ENCODE results near the gene TUBA4B.

TUBA4B gene

DNA sequence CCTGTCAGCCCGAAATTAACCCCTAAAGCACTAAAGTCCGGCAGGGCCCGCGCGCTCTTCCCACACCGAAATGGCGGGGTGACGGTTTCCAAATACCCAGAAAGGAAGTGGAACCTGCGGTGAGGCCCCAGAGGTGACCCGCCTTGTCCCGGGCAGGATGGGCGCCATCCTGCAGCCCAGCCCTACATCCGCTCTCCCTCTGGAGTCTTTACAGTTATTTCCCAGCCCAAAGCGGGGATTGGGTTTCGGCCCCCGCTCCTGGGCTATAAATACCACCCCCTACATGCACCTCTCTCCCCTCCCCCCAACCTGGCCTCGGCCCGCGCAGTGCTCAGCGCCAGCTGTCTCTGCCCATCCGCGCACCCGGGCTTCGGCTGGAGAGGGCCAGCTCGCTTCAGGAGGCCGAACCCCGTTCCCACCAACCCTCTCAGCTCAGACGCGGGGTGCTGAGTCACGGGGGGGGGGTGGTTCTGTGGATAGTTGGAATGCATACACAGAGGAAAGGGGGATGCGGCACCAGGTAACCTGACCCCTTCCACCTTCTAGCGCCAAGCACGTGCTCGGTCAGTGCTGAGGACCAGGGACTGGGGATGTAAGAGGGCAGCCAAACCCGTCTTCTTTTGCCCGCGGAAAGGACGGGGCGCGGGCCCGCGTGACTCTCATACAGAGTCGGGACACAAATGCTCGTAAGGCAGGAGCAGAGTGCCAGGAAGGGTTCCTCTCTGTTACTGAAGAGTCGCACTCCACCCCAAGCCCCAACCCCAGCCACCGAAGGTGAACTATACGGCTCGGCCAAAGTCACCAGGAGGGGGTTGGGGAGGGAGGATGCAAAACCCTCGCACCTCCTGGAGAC lies at the start of gene TUBA4B:
TSS of gene TUBA4B (plus strand) at position 344 of the 853 bp plus-strand sequence. CDS start at position 509, 165 bp downstream.
- peaks cover 55% of the 10 kb centered on the region for H3K4me1 ChIP-seq (ENCODE audit: control insufficient read depth, insufficient read depth, low read length)
- H3K9ac ChIP-seq (ENCODE audit: low read length in 2 of 2), result peak within 1 kb of the TSS; percentile 73 to 86

DNA sequence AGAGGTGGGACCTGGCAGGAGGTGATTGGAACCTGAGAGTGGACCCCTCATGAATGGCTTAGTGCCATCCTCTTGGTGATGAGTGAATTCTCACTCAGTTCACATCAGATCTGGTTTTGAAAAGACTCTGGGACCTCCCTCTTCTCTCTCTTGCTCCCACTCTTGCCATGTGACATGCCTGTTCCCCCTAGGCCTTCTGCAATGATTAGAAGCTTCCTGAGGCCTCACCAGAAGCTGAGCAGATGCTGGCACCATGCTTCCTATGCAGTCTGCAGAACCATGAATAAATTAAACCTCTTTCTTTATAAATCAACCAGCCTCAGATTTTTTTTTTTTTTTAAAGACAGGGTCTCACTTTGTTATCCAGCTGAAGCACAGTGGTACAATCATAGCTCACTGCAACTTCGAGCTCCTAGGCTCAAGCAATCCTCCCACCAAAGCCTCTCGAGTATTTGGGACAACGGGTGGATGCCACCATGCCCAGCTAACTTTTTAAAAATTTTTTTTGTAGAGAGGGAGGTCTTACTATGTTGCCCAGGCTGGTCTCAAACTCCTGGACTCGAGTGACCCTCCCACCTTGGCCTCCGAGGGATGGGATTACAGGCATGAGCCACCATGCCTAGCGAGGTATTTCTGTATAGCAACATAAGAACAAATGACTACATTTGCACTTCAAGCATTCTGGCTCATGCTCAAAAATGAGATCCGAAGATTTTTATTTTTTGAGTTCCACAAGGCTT lies 48.4 kb upstream of the TUBA4B start:
- peaks cover 0 to under 1% of the 10 kb centered on the region in 2 donors for H3K27me3 ChIP-seq (ENCODE audit: control insufficient read depth in 1 of 2, insufficient read depth in 2 of 2, low read length in 2 of 2)
- H3K9ac ChIP-seq (ENCODE audit: low read length in 2 of 2), result no peak overlapping the region
- H3K9me3 ChIP-seq (ENCODE audit: control insufficient read depth in 2 of 2, low read length in 2 of 2), result no peaks in the 10 kb centered on the region
- H3K4me3 ChIP-seq (ENCODE audit: low read length in 2 of 2), result no peak overlapping the region
- H3K4me1 ChIP-seq (ENCODE audit: control insufficient read depth, insufficient read depth, low read length), result peaks cover 22% of the 10 kb centered on the region
- peaks cover 11 to 12% of the 10 kb centered on the region in 2 donors for H3K36me3 ChIP-seq (ENCODE audit: control insufficient read depth in 2 of 2, insufficient read depth in 2 of 2, low read length in 2 of 2)
- H3K27ac ChIP-seq (ENCODE audit: low read length), result no peak overlapping the region

More for the DNA sequence above, at the start of gene TUBA4B:
- Histone ChIP-seq H3K36me3 (ENCODE audit: control insufficient read depth in 2 of 2, insufficient read depth in 2 of 2, low read length in 2 of 2) (peaks cover 8 to 12% of the 10 kb centered on the region in 2 donors), H3K9me3 (ENCODE audit: control insufficient read depth in 2 of 2, low read length in 2 of 2) (no peaks in the 10 kb centered on the region), H3K27me3 (ENCODE audit: control insufficient read depth in 1 of 2, insufficient read depth in 2 of 2, low read length in 2 of 2) (no peaks in the 10 kb centered on the region), H3K27ac (ENCODE audit: low read length) (peak within 1 kb of the TSS; percentile 90), H3K4me3 (ENCODE audit: low read length in 2 of 2) (peak within 1 kb of the TSS; percentile 90 to 96)

DNA sequence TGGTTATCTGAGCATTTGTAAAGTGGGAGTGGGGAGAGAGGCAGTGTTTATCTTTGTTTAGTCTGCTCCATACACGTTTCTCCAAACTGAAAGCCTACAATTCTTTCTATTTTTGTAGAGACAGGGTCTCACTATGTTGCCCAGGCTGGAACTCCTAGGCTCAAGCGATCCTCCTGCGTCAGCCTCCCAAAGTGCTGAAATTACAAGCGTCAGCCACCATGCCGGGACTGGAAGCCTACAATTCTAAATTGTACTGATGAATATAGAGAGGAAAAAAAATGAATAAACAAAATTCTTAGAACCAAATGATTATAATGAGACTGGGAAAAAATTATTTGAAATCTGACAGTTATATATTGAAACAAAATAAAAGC lies 47.9 kb upstream of the TUBA4B start:
- peaks cover 22% of the 10 kb centered on the region for H3K4me1 ChIP-seq (ENCODE audit: control insufficient read depth, insufficient read depth, low read length)
- H3K9me3 ChIP-seq (ENCODE audit: control insufficient read depth in 2 of 2, low read length in 2 of 2), result no peaks in the 10 kb centered on the region
- no peak overlapping the region for H3K4me3 ChIP-seq (ENCODE audit: low read length in 2 of 2)
- H3K27ac ChIP-seq (ENCODE audit: low read length), result no peak overlapping the region
- H3K9ac ChIP-seq (ENCODE audit: low read length in 2 of 2), result no peak overlapping the region
- H3K27me3 ChIP-seq (ENCODE audit: control insufficient read depth in 1 of 2, insufficient read depth in 2 of 2, low read length in 2 of 2), result no peaks in the 10 kb centered on the region
- H3K36me3 ChIP-seq (ENCODE audit: control insufficient read depth in 2 of 2, insufficient read depth in 2 of 2, low read length in 2 of 2), result peaks cover 16 to 17% of the 10 kb centered on the region in 2 donors

DNA sequence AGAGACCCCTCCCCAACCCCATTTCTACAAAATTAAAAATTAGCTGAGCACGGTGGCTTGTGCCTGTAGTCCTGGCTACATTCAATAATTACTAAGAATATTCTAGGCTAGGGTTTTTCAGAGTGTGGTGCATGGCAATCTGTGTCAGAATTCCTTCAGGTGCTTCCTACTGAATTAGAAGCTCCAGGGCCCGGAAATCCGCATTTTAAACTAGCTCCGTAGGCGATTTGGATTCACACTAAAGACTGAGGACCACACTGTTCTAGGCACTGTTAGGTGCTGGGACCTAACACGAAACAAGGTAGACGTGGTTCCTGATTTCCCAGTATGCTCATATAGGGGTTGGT lies 47.1 kb upstream of the TUBA4B start:
- peak overlapping the region; percentile 93 to 96 for H3K9ac ChIP-seq (ENCODE audit: low read length in 2 of 2)
- peak overlapping the region; percentile 92 for H3K27ac ChIP-seq (ENCODE audit: low read length)
- peaks cover 22% of the 10 kb centered on the region for H3K4me1 ChIP-seq (ENCODE audit: control insufficient read depth, insufficient read depth, low read length)
- peak overlapping the region; percentile 90 to 93 for H3K4me3 ChIP-seq (ENCODE audit: low read length in 2 of 2)
- H3K36me3 ChIP-seq (ENCODE audit: control insufficient read depth in 2 of 2, insufficient read depth in 2 of 2, low read length in 2 of 2), result peaks cover 19 to 24% of the 10 kb centered on the region in 2 donors
- H3K9me3 ChIP-seq (ENCODE audit: control insufficient read depth in 2 of 2, low read length in 2 of 2), result no peaks in the 10 kb centered on the region
- H3K27me3 ChIP-seq (ENCODE audit: control insufficient read depth in 1 of 2, insufficient read depth in 2 of 2, low read length in 2 of 2), result no peaks in the 10 kb centered on the region

DNA sequence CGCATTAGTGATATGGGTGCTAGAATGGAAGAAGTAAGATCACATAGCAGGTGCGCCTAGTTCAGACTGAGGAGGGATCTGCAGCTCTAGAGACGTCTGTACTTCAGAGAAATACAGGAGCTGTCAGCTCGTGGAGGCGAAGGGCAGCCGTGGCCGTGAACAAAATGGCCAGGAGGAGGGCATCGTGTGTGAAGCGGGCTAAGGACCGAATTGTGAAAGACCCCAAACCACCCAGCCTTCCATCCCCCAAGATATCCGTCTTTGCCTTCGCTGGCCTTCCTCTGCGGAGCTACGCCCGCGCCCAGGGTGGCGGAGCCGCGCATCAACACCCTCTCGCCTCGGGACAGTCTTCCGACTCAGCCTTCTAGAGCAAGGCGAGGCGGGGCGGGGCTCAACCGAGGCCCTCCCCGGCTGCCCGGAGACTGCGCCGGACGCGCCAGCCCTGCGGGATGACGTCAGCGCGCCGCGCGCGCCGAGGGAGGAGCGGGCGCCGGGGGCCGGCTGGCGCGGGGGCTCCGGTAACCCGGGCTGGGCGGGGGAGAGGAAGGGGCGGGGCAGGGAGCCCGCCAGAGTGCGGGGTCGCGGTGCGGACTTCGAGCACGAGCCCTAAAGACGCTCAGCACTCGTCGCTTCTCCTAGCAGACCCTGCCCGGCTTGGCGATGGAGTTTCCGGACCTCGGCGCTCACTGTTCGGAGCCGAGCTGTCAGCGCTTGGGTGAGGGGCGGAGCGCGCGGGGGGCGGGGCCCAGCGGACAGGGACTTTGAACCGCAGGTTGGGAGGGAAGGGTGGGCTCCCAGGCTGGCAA lies 46.5 kb upstream of the TUBA4B start, which contains the start of gene ZFAND2B:
TSS of gene ZFAND2B (plus strand) at position 455 of the 806 bp plus-strand sequence. CDS start at position 661, 206 bp downstream.
- peaks cover 22% of the 10 kb centered on the region for H3K4me1 ChIP-seq (ENCODE audit: control insufficient read depth, insufficient read depth, low read length)
- peak within 1 kb of the TSS; percentile 93 to 96 for H3K9ac ChIP-seq (ENCODE audit: low read length in 2 of 2)
- peaks cover 19 to 26% of the 10 kb centered on the region in 2 donors for H3K36me3 ChIP-seq (ENCODE audit: control insufficient read depth in 2 of 2, insufficient read depth in 2 of 2, low read length in 2 of 2)

DNA sequence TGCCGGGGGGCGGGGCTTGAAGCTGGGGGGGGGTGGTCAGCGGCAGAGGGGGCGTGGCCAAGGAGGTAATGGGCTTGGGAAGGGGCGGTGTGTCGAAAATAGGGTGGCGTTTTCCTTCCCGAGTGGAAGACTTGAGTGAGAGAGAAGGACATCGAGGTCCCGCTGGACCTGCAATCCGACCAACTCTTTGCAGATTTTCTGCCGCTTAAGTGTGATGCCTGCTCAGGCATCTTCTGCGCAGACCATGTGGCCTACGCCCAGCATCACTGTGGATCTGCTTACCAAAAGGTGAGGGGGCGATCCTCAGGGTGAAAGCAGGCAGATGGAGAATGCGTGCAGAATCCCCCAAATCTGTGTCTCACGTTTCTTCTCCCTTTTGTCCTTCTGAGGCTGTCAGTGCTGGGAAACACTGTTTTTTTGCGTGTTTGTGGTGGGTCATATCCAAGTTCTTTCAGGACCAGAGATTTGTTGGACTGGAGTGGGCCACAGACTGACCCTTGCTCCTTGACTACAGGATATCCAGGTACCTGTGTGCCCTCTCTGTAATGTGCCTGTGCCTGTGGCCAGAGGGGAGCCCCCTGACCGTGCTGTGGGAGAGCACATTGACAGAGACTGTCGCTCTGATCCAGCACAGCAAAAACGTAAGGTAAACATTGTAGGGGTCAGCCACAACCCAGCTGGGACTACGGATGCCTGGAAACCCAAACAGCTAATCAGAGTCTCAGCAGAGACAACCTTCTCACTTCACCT lies 45.7 kb upstream of the TUBA4B start:
- Histone ChIP-seq H3K4me3 (ENCODE audit: low read length in 2 of 2) (peak overlapping the region; percentile 54 to 93), H3K27ac (ENCODE audit: low read length) (peak overlapping the region; percentile 92), H3K9ac (ENCODE audit: low read length in 2 of 2) (peak overlapping the region; percentile 55 to 69), H3K9me3 (ENCODE audit: control insufficient read depth in 2 of 2, low read length in 2 of 2) (no peaks in the 10 kb centered on the region), H3K36me3 (ENCODE audit: control insufficient read depth in 2 of 2, insufficient read depth in 2 of 2, low read length in 2 of 2) (peaks cover 22 to 28% of the 10 kb centered on the region in 2 donors), H3K27me3 (ENCODE audit: control insufficient read depth in 1 of 2, insufficient read depth in 2 of 2, low read length in 2 of 2) (no peaks in the 10 kb centered on the region), H3K4me1 (ENCODE audit: control insufficient read depth, insufficient read depth, low read length) (peaks cover 22% of the 10 kb centered on the region)

More for the DNA sequence above, 46.5 kb upstream of the TUBA4B start, which contains the start of gene ZFAND2B:
- no peaks in the 10 kb centered on the region for H3K9me3 ChIP-seq (ENCODE audit: control insufficient read depth in 2 of 2, low read length in 2 of 2)
- H3K4me3 ChIP-seq (ENCODE audit: low read length in 2 of 2), result peak within 1 kb of the TSS; percentile 90 to 93
- H3K27me3 ChIP-seq (ENCODE audit: control insufficient read depth in 1 of 2, insufficient read depth in 2 of 2, low read length in 2 of 2), result no peaks in the 10 kb centered on the region
- peak within 1 kb of the TSS; percentile 92 for H3K27ac ChIP-seq (ENCODE audit: low read length)

DNA sequence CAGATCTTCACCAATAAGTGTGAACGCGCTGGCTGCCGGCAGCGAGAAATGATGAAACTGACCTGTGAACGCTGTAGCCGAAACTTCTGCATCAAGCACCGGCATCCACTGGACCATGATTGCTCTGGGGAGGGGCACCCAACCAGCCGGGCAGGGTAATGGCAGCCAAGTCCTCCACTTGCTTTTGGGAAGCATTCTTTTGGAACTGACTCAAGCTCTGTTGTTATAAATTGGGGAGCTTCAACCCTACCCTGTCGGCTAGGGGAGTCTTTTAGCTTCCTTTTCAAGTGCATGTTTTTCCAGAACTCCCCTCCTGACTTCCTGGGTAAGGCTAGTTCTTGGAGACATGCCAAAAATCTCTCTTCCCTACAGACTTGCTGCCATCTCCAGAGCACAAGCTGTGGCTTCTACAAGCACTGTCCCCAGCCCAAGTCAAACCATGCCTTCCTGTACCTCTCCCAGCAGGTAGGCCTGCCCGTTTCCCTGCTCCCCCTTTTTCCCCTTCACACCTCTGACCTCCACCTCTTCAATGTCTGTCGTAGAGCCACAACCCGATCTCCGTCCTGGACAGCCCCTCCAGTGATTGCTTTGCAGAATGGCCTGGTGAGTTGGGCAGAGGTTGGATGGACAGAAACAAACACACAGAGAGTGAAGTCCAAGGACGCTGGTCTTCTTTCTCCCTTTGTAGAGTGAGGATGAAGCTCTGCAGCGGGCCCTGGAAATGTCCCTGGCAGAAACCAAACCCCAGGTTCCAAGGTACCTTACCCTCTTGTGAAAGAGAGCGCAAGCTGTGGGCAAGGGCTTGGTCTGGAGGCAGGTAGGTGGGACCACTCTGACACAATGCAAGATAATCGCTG lies 44.9 kb upstream of the TUBA4B start:
- Histone ChIP-seq H3K4me1 (ENCODE audit: control insufficient read depth, insufficient read depth, low read length) (peaks cover 22% of the 10 kb centered on the region), H3K4me3 (ENCODE audit: low read length in 2 of 2) (peak overlapping the region; percentile 54 to 93), H3K27ac (ENCODE audit: low read length) (peak overlapping the region; percentile 92), H3K9me3 (ENCODE audit: control insufficient read depth in 2 of 2, low read length in 2 of 2) (no peaks in the 10 kb centered on the region), H3K27me3 (ENCODE audit: control insufficient read depth in 1 of 2, insufficient read depth in 2 of 2, low read length in 2 of 2) (no peaks in the 10 kb centered on the region), H3K36me3 (ENCODE audit: control insufficient read depth in 2 of 2, insufficient read depth in 2 of 2, low read length in 2 of 2) (peaks cover 22 to 33% of the 10 kb centered on the region in 2 donors), H3K9ac (ENCODE audit: low read length in 2 of 2) (peak overlapping the region; percentile 55 to 69)

DNA sequence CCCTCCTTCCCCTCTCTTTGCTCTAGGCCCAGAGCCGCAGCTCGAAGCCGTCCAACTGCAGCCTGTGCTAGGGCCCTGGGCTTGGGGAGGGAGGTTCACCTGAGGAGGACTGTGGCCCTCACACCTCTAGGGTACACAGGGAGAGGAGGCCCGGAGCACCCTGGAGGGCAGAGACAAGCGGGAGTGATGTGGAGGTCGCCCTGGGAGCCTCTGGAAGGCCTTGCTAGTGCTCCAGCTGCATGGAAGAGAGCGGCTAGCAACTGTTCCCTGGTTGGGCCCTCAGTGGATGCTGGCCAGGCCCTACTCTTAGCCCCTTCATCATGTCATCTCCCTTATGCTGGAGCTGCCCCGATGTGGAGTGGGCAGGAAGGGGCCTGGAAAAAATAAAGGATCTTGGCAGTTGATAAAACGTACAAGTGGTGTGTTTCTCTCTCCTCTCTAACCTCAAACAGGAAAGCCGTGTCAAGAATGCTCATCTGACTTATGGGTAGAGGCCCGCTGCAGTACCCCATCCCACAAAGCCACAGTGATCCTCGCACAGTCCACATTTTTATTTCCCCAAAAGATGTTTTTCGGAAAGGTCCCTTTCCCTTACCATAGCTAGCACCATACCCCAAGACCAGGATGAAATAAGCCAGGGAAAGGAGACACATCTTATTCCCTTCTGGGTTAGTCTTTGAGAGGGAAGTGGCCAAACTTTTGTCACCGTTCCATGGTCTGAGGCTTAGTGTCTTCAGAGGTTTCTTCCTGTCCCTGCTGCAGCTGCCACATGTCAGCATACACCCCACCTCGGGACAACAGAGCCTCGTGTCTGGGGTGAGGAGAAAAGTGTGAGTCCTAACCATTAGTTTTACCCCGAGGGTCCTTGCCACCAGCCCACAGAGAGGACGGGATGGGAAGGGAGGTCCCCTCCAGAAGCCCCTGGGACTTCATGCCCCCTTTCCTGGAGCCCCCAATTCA lies 43.5 kb upstream of the TUBA4B start:
- no peak overlapping the region for H3K9ac ChIP-seq (ENCODE audit: low read length in 2 of 2)
- H3K4me1 ChIP-seq (ENCODE audit: control insufficient read depth, insufficient read depth, low read length), result peaks cover 22% of the 10 kb centered on the region
- H3K36me3 ChIP-seq (ENCODE audit: control insufficient read depth in 2 of 2, insufficient read depth in 2 of 2, low read length in 2 of 2), result peaks cover 34 to 47% of the 10 kb centered on the region in 2 donors
- no peak overlapping the region for H3K4me3 ChIP-seq (ENCODE audit: low read length in 2 of 2)
- H3K9me3 ChIP-seq (ENCODE audit: control insufficient read depth in 2 of 2, low read length in 2 of 2), result no peaks in the 10 kb centered on the region
- no peak overlapping the region for H3K27ac ChIP-seq (ENCODE audit: low read length)
- no peaks in the 10 kb centered on the region for H3K27me3 ChIP-seq (ENCODE audit: control insufficient read depth in 1 of 2, insufficient read depth in 2 of 2, low read length in 2 of 2)
